HG02610 (cell line): ENCODE results near the gene TAMALIN.

Source experiments
- ATAC-seq: cut with Tn5 transposase; IDR thresholded peaks from one replicate; pipeline ENCODE4 v1.9.1; 2021; ENCODE audit warnings: mild to moderate bottlenecking, moderate library complexity; ENCODE audit not compliant: unreplicated experiment

The TAMALIN gene

DNA sequence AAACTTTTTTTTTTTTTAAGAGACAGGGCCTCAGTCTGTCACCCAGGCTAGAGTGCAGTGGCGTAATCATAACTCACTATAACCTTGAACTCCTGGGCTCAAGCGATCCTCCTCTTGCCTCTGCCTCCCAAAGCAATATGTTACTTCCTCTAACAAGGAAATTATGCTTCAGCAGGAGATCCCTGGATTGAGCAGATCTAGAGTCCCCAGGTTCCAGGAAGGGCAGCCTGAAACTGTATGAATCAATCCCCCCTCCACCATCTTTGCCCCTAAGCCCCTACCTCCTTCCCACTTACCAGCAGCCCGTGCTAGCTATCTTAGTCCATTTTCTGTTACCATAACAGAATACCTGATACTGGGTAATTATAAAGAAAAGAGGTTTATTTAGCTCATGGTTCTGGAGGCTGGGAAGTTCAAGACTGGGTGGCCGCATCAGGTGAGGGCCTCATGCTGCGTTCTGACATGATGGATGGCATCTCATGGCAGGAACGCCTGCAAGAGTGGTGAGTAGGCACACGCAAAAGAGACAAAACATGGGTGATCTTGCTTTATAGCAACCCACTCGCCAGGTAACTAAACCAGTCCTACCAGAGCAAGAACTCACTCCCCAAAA, 5.0 kb downstream of the TAMALIN start:
- ATAC-seq, result no peak

DNA sequence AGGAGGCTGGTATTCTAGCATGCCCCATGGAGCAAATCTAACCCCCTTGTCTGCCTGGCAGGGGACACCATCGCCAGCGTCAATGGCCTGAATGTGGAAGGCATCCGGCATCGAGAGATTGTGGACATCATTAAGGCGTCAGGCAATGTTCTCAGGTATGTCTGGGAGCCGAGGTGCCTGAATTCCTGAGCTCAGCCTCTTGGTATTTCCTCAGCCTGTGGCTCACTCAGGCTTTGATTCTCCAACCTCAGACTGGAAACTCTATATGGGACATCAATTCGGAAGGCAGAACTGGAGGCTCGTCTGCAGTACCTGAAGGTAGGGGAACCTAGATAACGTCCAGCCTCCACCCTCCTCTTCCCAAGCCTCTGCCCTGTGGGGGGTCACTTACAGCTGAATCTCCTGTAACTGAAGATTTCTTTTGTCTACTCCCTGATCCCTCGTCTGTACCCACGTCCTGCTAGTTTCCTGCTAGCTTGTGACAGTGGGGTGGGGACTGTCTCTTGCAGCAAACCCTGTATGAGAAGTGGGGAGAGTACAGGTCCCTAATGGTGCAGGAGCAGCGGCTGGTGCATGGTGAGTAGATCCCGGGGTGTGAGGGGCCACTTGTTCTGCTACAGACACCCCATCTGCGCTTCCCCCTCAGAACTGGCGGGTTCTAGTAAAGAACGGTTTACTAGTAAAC, 7.0 kb downstream of the TAMALIN start:
- no peak for ATAC-seq

DNA sequence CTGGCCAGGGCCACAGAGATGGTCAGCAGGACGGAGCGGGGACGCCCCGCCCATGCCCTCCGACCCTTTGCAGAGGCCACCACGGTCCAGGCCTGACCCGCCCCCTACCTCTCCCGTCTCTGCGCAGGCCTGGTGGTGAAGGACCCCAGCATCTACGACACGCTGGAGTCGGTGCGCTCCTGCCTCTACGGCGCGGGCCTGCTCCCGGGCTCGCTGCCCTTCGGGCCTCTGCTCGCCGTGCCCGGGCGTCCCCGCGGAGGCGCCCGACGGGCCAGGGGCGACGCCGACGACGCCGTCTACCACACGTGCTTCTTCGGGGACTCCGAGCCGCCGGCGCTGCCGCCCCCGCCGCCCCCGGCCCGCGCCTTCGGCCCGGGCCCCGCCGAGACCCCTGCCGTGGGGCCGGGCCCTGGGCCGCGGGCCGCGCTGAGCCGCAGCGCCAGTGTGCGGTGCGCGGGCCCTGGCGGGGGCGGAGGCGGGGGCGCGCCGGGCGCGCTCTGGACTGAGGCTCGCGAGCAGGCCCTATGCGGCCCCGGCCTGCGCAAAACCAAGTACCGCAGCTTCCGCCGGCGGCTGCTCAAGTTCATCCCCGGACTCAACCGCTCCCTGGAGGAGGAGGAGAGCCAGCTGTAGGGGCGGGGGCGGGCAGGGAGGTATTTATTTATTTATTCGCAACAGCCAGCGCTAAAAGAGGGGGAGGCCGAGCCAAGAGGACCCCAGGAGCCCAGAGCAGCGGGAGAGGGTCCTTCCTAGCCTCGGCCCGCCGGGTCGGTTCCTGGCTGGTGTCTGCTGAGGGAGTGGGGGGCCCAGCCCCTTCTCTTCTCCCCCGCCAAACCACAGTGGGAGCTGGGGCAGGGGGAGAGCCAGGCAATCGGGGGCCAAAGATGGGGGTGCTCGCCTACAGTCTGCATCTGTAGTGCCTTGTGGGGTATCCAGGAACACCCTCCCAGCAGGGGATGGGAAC, 8.1 kb downstream of the TAMALIN start:
- no peak for ATAC-seq

- ATAC-seq, result no peak
Measured at GRCh38 chr12:52015532-52016041, 8.8 kb downstream of the TAMALIN start.

DNA sequence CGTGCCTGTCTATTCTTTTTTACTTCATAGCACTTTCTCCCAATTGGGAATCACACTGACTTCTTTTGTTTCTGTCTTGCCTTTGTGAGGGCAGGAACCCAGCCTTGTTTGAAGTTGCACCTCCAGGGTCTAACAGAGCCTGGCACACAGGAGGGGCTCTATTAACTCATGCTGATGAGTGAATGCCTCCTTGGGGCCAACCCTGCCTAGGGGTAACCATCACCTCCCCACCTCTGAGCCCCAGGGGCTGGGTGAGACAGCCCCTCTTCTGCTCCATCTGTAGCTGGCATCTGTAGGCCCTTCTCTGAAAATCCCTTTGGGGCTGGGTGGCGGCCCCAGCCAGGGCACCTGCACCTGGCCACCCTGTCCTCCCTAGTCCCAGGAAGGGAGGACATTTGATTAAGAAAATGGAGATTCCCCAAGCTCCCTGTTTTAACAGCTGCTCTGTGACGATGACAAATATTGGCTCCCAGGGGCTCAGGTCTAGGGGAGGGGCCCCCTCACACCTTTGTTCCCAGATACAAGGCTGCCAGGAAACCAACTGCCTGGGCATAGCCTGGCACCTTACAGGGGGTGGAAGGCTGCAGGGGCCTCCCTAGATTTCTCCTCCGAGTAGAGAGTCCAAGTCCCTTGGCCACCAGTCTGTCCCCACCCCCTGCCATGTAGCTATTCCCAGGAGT, 11.8 kb downstream of the TAMALIN start:
- no peak for ATAC-seq

DNA sequence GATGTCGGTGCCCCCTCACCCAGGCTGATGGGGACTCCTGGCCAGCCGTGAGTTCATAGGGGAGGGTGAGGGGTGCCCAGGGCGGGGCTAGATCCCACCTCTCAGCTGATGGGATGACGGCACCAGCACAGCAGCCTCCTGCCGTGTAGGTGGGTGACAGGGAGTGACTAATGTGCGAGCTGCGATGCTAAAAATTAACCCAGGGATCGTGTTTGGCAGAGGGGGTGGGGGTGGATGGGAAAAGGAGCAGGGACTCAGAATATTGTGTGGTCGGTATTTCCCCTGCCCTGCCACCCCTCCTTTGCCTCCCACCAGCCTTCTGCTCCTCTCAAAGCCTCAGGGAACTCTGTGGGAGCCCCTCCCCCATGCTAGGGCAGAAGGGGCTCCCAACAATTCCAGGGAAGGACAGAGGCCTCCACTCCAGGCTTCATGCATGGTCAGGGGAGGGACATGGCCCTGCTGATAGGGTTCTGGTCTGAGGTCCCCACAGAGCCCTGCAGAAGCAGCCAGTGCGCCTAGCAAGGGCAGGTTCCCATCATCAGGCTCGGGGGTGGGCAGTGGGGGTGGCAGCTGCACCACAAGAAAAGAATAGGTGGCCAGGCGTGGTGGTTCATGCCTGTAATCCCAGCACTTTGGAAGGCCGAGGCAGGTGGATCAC, 12.5 kb downstream of the TAMALIN start:
- no peak for ATAC-seq

DNA sequence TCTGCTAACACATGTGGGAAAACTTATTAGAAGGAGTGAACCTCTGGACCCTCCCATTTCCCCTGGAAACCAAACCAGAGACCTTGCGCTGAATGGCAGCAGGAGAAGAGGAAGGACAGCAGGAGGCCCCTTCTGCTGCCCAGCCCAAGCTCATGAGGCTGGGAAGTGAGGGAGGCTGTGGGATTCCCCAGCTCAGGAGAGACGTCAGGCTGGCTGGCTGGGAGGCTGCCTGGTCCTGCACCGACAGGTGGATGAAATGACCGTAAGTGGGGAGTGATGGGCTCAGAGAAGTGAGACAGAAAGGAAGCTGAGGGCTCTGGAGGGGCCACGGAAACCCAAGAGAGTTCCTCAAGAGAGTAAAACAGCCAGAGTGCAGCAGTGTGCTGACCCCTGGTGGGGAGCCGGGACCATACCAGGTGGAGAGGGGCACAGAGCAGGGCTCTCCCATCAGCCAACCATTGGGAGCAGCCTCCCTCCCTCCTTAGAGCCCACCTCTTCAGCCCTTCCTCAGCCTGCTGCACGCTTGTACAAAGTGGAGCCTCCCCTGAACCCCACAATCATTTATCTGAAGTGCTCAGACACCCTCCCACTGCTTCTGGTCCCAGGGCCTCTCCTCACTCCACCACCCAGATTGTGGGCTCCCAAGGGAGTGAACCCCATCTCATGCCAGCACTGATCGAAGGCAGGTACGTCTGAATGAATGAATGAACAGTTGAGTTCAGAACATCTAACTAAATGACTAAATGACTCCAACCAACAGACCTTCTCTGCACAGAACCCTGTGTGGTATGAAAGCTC, 14.0 kb downstream of the TAMALIN start:
- no peak for ATAC-seq

DNA sequence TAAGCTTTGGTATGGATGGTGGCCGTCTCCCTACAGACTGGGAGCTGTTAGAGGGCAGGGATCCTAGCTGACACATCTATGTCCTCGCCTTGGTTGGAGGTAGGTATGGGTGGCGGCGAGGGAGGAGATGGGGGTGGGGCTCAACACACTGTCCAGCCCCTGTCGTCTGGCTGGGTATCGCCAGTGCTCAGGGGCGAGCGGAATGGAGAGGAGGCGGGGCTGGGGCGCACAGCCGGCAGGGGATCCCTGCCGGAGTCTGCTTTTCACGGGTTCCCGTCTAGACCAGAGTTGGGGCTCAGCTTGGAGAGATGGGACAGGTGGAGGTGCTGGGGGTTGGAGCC, 16.1 kb downstream of the TAMALIN start:
- ATAC-seq, result no peak

GRCh38 chr12:52023182-52023975, 16.6 kb downstream of the TAMALIN start:
- peak; percentile 53 for ATAC-seq

DNA sequence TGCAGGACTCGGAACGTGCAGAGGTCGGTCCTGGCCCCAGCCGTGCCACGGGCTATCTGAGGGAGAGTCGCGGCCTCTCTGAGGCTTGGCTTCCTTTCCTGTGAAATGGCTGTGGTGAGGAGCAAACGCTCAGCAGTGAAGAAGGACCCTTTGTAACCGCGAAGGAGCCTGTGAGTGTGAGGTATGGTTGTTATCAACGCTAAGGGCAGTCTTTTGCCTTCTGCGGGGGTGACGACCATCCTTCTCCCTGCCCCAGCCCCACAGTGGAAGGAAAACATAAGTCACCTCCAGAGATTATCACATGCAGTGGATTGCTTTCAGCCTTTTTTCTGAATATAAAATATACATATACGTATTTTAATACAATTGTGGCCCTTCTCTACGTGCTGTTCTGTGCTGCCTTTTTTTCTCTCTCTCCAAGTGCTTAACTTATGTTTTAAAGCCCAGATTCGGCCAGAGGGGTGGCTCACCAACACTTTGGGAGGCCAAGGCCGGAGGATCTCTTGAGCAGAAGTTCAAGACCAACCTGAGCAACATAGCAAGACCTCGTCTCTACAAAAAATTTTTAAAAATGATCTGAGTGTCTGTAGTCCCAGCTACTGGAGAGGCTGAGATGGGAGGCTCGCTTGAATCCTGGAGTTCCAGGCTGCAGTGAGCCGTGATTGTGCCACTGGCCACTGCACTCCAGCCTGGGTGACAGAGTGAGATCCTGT, 17.4 kb downstream of the TAMALIN start:
- no peak for ATAC-seq

DNA sequence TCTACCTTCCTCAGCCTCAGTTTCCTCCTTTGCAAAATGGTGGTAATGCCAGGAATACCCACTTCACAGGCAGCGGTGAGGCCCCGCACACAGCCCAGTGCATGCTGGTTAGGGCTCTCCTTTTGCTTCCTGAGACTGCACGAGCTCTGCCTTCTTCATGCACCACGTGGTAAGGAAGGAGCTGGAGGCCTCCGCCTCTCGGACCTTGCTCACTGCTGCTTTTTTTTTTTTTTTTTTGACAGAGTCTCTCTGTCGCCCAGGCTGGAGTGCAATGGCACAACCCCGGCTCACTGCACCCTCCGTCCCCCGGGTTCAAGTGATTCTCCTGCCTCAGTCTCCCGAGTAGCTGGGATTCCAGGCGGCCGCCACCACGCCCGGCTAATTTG, 18.1 kb downstream of the TAMALIN start:
- ATAC-seq, result no peak

GRCh38 chr12:52026263-52026662, 19.5 kb downstream of the TAMALIN start:
- no peak for ATAC-seq

DNA sequence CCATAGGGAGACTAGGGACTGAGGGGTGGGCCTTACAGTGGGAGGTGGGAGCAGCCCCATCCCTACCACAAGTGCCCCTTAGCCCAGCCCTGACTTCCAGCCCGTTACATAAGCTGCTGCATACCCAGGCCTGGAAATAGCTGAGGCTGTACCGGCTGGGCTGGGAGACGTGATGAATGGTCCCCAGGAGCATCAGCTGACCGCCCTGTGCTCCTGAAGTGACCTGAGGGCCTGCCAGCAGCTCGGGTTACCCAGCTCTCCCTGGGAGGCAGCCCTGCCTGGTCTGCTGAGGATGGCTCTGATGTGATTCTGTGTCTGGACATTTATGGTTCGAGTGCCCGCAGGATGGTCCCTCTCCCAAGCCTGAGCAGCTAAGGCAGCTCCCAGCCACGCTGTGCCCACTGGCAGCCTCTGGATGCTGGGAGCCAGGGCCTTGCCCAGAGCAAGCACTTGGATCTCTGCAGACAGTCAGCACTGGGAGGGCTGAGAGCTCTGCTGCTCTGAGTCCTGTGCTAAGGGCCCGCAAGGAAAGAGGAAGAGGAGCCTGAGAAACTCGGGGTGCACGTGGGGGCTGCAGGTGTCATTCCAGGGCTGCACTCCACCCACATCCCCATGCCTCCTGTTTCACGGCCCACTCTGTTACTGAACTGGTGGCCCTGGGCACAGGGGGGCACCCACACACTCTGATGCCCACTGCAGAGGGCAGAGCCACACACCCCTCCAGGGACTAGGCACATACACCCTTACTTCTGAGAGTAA, 20.5 kb downstream of the TAMALIN start:
- ATAC-seq, result no peak

DNA sequence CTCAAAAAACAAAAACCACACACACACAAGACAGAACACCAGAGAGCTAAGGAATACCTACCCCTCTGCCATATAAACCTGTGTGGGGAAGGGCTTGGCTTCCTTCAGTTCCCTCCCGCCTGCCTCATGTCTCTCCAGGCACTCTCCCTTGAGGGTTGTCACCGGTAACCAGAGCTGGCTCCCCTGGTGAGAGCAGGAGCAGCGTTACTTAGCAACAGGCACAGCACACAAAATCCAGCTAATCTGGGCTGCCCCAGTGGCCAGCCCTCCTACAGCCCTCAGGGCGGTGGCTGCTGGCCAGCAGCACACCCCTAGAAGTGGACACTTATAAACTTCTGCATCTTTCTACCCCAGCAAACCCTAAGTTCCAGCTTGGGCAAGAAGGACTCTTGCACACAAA, 22.9 kb downstream of the TAMALIN start:
- ATAC-seq, result no peak

GRCh38 chr12:52032446-52032803, 25.7 kb downstream of the TAMALIN start:
- ATAC-seq, result no peak

DNA sequence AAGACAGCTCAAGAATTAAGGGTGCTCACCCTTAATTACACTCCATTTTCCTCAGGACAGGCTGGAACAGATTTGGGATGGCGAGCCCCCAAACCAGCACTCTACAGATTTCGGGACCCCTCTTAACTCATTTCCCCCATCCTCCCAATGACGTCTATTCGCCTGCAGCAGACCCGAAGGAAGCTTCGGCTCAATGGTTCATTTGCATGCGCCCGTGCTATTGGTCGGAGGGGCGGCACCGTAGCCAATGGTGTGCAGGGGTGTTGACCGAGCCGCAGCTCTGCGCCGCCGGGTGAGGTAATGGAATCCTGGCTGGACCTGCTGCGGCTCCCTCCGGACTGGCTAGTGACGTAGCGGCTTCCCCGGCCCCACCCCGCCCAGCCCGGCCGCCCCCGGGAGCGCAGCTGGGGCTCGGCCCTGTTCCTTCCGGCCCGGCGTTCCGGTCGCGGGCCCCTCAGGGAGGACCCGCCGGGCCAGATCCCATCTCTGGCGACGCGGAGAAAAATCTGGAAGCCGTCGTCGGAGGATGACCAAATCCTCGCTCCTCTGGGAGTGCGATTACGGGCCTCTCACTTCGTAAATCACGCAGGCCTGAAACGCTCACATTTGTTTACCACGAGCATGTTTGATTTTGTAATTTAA, 26.2 kb downstream of the TAMALIN start:
- peak; percentile 93 for ATAC-seq

DNA sequence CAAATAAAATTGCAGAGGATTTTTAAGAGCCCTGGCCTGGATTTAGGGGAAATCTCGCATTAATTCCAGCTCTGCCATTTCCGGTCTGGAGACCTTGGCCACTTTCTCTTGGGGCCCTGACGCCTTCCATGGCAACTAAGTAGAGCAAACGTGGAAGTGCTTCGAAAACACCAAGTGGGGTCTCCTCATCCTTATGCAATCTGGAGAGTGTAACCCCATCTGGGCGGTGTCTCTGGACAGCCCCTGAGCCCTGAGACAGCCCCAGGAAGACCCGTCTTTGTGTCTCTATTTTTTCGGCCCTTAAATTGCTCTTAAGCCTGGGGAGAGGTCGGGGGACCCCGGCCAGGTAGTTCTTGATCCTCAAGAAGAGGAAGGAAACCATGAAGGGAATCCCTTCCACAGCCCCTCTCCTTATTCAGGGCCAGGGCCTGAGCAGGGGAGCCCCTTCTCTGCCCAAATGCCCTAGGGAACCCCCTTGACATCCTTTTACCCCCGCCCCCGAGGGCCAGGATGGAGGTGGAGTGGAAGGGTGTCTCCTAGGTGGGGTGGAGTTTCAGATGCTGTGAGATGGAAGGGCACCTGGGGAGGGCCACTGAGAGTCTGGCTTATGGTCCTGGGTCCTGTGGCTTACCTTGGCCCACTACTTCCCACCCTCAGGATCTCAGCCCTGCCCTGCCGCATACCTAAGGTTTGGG, 26.8 kb downstream of the TAMALIN start:
- no peak for ATAC-seq
